Gastrocnemius medialis (tissue), 4 donors: ENCODE data around the gene PARP1. TPM values are rescaled to one million over a fixed set of nuclear protein-coding genes. Genes with fewer than 3 reads are reported as not detected.

Experiments used
- ATAC-seq, 2 donors: fragments of 150-250 bp; one replicate each; pipeline ENCODE4 v1.9.1; 2016
- DNase-seq, 2 donors: peaks; one replicate each; pipeline ENCODE4 v3.0.0-alpha.2; 2019
- H3K27ac ChIP-seq, 4 donors: fragments of 200-600 bp; sonication (generic); 1 replicate in 1 of 4; 2 replicates in 3 of 4; pipeline ENCODE4 v1.5.1; 2016 to 2018; ENCODE audit warnings: mild to moderate bottlenecking in 2 of 4, moderate library complexity in 1 of 4
- H3K27me3 ChIP-seq, 3 donors: fragments of 200-600 bp; sonication (generic) in 2 of 3; 1 replicate in 1 of 3; 2 replicates in 2 of 3; pipeline versions ENCODE4 v1.5.1 to v1.6.0; 2016 to 2019; ENCODE audit warnings: mild to moderate bottlenecking in 1 of 3, moderate library complexity in 1 of 3
- H3K36me3 ChIP-seq, 2 donors: fragments of 200-600 bp; sonication (generic) in 1 of 2; one replicate each; pipeline ENCODE4 v1.5.1; 2017 to 2018
- H3K4me1 ChIP-seq, 2 donors: fragments of 200-600 bp; sonication (generic) in 1 of 2; one replicate each; pipeline ENCODE4 v1.5.1; 2016 to 2017; ENCODE audit warnings: mild to moderate bottlenecking in 2 of 2
- H3K4me3 ChIP-seq, 4 donors: fragments of 200-600 bp; sonication (generic) in 3 of 4; 1 replicate in 1 of 4; 2 replicates in 3 of 4; pipeline ENCODE4 v1.5.1; 2016 to 2019; ENCODE audit warnings: mild to moderate bottlenecking in 2 of 4
- H3K9me3 ChIP-seq, 3 donors: fragments of 200-600 bp; sonication (generic) in 2 of 3; 1 replicate in 1 of 3; 2 replicates in 2 of 3; pipeline ENCODE4 v1.5.1; 2016 to 2019
- CTCF ChIP-seq, 5 experiments: fragments of 450-650 bp in 3 of 5; fragments of 200-600 bp in 2 of 5; sonication (generic) in 2 of 5; IDR thresholded peaks in 4 of 5; conservative IDR thresholded peaks in 1 of 5; 1 replicate in 4 of 5; 2 replicates in 1 of 5; pipeline ENCODE4 v1.5.1; 2016 to 2019; ENCODE audit warnings: antibody characterized with exemption in 5 of 5, mild to moderate bottlenecking in 3 of 5, moderate library complexity in 3 of 5
- POLR2A ChIP-seq, 2 donors: fragments of 450-650 bp; IDR thresholded peaks; one replicate each; pipeline ENCODE4 v1.6.1; 2017; ENCODE audit warnings: antibody characterized with exemption in 2 of 2, mild to moderate bottlenecking in 2 of 2, moderate library complexity in 2 of 2
- in situ Hi-C, 4 donors: fragments of 200-750 bp; cut with MboI; loops; one replicate each; pipeline versions ENCODE4 v1.15.0 to v1.8.0; 2017; ENCODE audit warnings: low sequenced_read_pairs in 4 of 4
- intact Hi-C: fragments of 100-400 bp; cut with DNase I; formaldehyde crosslinking; loops from one replicate; pipeline ENCODE4 v1.15.1; 2023; ENCODE audit warnings: low total_unique reads
- total RNA-seq, 4 donors: library from RNA; depleted of rRNA; stranded (reverse); fragments of >200 nt; gene quantifications; one replicate each; pipeline versions ENCODE4 v1.1.0 to v1.2.3, GENCODE V29; 2016

PARP1 gene
- total RNA-seq, 4 donors from 2014 or later: 63.8 to 117 (median 99.7) TPM

GRCh38 chr1:226407199-226407496 is 745 bp downstream of the PARP1 start:
- ATAC-seq (no peak), DNase-seq (no peak)
- Histone ChIP-seq H3K36me3 (no peaks in the 10 kb centered on the region), H3K27me3 (no peaks in the 10 kb centered on the region), H3K27ac (peak overlapping the region; percentile 71 to 87 (median 80)), H3K4me1 (peaks cover 47 to 50% of the 10 kb centered on the region in 2 donors), H3K4me3 (peak overlapping the region; percentile 67 to 95 (median 87)), H3K9me3 (no peaks in the 10 kb centered on the region)
- intact Hi-C loops (loop anchor here (2.0 to 5.0 kb wide), 3 partner anchors 42 to 135 kb away; partner anchors contain the start of gene LIN9), in situ Hi-C loops (no loop called here)
- TF ChIP-seq CTCF (IDR thresholded peaks at IDR 0.05 in 4 of 5, conservative IDR thresholded peaks at IDR 0.05 in 1 of 5) (no peak), POLR2A (IDR thresholded peaks at IDR 0.05) (no peak)

GRCh38 chr1:226406401-226406881 is 1.5 kb downstream of the PARP1 start:
- ATAC-seq (peak in 1 of 2 donors; percentile 27), DNase-seq (no peak)
- no peaks in the 10 kb centered on the region for H3K9me3 ChIP-seq
- H3K27me3 ChIP-seq: no peaks in the 10 kb centered on the region
- peaks cover 0 to 5% of the 10 kb centered on the region in 2 donors for H3K36me3 ChIP-seq
- peak overlapping the region; percentile 67 to 95 (median 87) for H3K4me3 ChIP-seq
- TF ChIP-seq CTCF (IDR thresholded peaks at IDR 0.05 in 4 of 5, conservative IDR thresholded peaks at IDR 0.05 in 1 of 5) (no peak), POLR2A (IDR thresholded peaks at IDR 0.05) (no peak)
- peak overlapping the region; percentile 71 to 87 (median 80) for H3K27ac ChIP-seq
- intact Hi-C loops (loop anchor here (2.0 to 5.0 kb wide), 3 partner anchors 42 to 136 kb away; partner anchors contain the start of gene LIN9), in situ Hi-C loops (no loop called here)
- H3K4me1 ChIP-seq: peaks cover 54 to 56% of the 10 kb centered on the region in 2 donors

- no peak for DNase-seq
- intact Hi-C loops: loop anchor here (5.0 kb wide), 1 partner anchor 137 kb away; no protein-coding TSS in a partner anchor
- in situ Hi-C loops: no loop called here
- no peak overlapping the region for H3K27ac ChIP-seq
- H3K27me3 ChIP-seq: no peaks in the 10 kb centered on the region
- H3K9me3 ChIP-seq: no peaks in the 10 kb centered on the region
- H3K36me3 ChIP-seq: peaks cover 0 to 9% of the 10 kb centered on the region in 2 donors
- no peak overlapping the region for H3K4me3 ChIP-seq
- no peak for ATAC-seq
- TF ChIP-seq POLR2A (IDR thresholded peaks at IDR 0.05): no peak
- TF ChIP-seq CTCF (IDR thresholded peaks at IDR 0.05 in 4 of 5, conservative IDR thresholded peaks at IDR 0.05 in 1 of 5): no peak
- H3K4me1 ChIP-seq: peaks cover 64 to 66% of the 10 kb centered on the region in 2 donors
These were observed 2.4 kb downstream of the PARP1 start for GRCh38 chr1:226405411-226405988.

GRCh38 chr1:226404904-226405222 is 3.0 kb downstream of the PARP1 start:
- in situ Hi-C loops (no loop called here), intact Hi-C loops (loop anchor here (5.0 kb wide), 1 partner anchor 137 kb away; no protein-coding TSS in a partner anchor)
- DNase-seq: no peak
- ATAC-seq: no peak
- no peak overlapping the region for H3K4me3 ChIP-seq
- peaks cover 70 to 72% of the 10 kb centered on the region in 2 donors for H3K4me1 ChIP-seq
- no peaks in the 10 kb centered on the region for H3K9me3 ChIP-seq
- no peak overlapping the region for H3K27ac ChIP-seq
- peaks cover 0 to 9% of the 10 kb centered on the region in 2 donors for H3K36me3 ChIP-seq
- H3K27me3 ChIP-seq: no peaks in the 10 kb centered on the region
- TF ChIP-seq POLR2A (IDR thresholded peaks at IDR 0.05) (no peak), CTCF (IDR thresholded peaks at IDR 0.05 in 4 of 5, conservative IDR thresholded peaks at IDR 0.05 in 1 of 5) (no peak)
